Ovary (tissue), 3 donors: ENCODE data around the gene MOB4.
"Not testable (repeated sequence)": the region's sequence is repeated elsewhere in the genome, so short reads cannot be mapped to it uniquely, and the experiment has no call there.

ENCODE experiments used
- POLR2A ChIP-seq: fragments of 450-650 bp; IDR thresholded peaks from one replicate; pipeline ENCODE4 v1.6.1; 2017; ENCODE audit warnings: antibody characterized with exemption, mild to moderate bottlenecking, moderate library complexity
- TF ChIP-seq, protein P1 (sequence below), 3 donors: fragments of 450-650 bp in 2 of 3; fragments of 200-600 bp in 1 of 3; IDR thresholded peaks; one replicate each; pipeline versions ENCODE4 v1.5.1 to v1.8.0; 2016 to 2022; ENCODE audit warnings: antibody characterized with exemption in 3 of 3, mild to moderate bottlenecking in 1 of 3
- donor health status: DM: no; HTN: no; CAD: no.

DNA sequence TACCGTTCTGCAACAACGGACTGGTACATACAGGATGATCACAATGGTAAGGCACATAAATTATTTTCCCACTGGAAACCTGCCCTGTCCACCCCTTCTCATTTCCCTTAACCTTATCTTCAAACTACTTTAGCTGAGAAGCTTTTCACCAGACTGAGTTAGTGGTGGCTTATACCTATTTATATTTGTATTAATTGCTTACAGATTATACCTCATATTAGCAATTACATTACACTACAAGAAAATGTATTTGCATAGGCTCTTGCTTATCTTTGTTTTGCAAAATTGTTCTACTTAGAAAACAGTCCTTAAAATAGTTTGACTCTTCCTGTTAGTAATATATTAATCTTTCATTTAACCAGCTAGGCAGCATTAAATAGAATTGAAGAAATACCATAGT is 35.4 kb downstream of the MOB4 start:
- TF ChIP-seq POLR2A: not testable (repeated sequence)
- TF ChIP-seq, protein P1, sequence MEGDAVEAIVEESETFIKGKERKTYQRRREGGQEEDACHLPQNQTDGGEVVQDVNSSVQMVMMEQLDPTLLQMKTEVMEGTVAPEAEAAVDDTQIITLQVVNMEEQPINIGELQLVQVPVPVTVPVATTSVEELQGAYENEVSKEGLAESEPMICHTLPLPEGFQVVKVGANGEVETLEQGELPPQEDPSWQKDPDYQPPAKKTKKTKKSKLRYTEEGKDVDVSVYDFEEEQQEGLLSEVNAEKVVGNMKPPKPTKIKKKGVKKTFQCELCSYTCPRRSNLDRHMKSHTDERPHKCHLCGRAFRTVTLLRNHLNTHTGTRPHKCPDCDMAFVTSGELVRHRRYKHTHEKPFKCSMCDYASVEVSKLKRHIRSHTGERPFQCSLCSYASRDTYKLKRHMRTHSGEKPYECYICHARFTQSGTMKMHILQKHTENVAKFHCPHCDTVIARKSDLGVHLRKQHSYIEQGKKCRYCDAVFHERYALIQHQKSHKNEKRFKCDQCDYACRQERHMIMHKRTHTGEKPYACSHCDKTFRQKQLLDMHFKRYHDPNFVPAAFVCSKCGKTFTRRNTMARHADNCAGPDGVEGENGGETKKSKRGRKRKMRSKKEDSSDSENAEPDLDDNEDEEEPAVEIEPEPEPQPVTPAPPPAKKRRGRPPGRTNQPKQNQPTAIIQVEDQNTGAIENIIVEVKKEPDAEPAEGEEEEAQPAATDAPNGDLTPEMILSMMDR (IDR thresholded peaks at IDR 0.05): not testable (repeated sequence)
